LNCAP (cell line): Measurements from ENCODE around the gene GPD1.
A peak's percentile ranks its signal among the peaks of the same experiment; 100 is the strongest.

ENCODE experiments used
- TF ChIP-seq, protein P1 (sequence below): fragments of 450-650 bp; IDR thresholded peaks from 2 replicates; pipeline ENCODE4 v1.5.1; 2017; ENCODE audit warnings: mild to moderate bottlenecking

Gene GPD1

DNA sequence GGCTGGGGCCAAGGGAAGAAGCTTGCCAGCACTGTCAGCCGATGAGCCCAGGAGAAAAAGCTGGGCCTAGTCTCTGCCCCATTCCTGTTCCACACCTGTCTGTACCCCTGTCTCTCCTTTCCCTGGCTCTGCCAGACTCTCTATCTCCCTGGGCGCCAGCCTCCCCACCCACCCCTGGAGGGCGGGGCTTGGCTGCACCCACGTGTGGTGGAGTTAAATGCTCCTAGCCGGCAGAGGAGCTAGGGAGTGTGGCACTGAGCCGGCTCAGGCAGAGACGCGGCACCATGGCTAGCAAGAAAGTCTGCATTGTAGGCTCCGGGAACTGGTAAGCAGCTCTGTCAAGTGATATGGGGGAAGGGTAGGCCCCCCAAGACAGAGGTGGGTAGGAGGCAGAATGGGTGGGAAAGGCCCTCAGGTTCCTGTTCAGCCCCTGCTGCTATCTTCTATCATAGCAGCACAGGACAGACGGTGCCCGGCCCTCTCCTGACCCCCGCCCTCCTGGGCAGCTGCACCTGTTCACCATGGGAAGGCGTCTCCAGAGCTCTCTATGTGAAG lies at the start of gene GPD1:
TSS of gene GPD1 (plus strand) at position 242 of the 555 bp plus-strand sequence. CDS start at position 285, 43 bp downstream.
- TF ChIP-seq, protein P1, sequence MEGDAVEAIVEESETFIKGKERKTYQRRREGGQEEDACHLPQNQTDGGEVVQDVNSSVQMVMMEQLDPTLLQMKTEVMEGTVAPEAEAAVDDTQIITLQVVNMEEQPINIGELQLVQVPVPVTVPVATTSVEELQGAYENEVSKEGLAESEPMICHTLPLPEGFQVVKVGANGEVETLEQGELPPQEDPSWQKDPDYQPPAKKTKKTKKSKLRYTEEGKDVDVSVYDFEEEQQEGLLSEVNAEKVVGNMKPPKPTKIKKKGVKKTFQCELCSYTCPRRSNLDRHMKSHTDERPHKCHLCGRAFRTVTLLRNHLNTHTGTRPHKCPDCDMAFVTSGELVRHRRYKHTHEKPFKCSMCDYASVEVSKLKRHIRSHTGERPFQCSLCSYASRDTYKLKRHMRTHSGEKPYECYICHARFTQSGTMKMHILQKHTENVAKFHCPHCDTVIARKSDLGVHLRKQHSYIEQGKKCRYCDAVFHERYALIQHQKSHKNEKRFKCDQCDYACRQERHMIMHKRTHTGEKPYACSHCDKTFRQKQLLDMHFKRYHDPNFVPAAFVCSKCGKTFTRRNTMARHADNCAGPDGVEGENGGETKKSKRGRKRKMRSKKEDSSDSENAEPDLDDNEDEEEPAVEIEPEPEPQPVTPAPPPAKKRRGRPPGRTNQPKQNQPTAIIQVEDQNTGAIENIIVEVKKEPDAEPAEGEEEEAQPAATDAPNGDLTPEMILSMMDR: no peak

DNA sequence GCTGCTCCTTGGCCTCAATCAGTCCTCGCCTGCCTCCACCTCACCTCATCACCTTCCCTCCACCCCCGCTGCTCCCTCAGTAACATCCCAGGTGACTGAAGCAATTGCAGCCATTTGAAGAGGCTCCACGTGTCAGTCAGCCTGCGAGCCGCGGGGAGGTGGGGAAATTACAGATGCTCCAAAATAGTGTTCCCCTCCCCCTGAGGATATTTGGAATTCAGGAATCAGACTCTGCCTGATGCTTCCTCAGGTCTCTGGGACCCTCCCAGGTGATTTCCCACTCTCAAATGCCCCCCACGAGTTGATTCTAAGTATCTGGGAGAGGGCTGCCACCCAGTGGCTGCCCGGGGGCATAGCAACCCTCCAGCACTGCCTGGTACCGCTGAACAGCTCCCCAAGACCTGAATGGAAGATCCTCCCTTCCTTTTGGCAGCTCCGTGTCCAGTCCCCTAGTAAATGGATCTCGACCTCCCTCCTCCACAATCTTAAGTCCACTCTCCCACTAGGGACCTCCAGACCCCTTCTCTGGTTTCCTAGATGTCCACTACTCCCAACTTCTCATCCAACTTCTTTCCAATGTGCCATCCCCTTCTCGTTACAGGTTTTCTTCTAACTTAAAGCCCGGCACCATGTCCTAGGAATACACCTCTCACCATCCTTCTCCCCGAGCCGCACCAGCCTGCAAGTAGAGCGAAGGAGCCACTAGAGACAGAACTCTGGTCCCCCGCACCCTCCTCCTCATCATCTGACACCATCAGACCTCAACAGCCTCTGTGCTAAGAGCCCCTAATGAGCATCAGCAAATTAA lies 47.8 kb upstream of the GPD1 start:
- TF ChIP-seq, protein P1: peak; percentile 96

DNA sequence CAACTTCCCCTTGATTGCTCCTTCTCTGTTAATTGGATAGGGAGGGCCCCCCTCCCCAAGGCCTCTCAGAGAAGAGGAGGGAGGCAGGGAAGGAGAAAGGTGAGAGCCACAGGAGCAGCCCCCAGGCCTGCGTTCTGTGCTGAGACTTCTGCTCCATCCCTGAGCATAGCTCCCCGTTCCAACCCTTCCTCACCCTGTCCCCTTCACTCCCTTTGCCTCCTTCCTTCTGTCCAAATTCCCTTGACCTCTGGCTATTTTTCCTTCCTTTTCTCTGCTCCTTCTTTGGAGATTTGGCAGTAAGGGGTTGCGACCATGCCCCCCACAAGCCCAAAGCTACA lies 47.2 kb upstream of the GPD1 start:
- TF ChIP-seq, protein P1: no peak

DNA sequence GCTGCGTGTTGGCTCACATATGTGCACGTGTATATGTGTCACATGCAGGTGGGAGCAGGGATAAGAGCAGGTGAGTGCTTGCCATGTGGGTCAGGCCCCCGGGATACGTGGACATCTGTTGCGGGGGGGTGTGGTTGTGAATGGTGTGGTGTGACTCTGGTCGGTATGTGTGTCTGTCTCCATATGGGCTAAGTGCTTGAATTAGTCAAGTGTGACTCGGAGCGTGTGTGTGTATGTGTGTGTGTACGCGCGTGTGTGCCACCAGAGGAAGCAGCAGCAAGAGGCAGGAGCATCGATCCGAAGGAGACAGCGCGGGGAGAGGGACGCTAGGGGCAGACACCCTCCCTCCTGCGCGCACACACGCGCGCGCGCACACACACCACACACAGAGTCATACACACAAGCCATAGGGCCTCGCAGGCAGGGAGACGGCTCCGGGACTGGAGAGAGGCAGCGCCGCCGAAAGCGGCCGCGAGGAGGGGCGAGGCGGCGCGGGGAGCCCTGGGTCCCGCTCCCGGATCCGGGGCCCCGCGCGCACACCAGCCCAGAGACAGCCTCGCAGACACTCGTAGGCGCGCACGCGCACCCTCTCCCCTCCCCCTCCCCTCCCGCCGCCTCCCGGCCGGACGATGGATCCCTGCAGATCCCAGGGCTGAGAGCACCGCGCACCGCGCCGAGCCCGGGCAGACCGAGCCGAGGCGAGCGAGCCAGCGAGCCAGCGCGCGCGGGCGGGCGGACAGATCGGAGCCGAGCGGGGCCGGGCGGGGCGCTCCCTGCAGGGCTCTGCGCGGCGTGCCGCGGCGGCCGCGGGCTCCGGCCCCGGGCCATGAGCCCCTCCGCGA lies 46.6 kb upstream of the GPD1 start, which contains the start of gene ASIC1:
TSS of gene ASIC1 (plus strand) at position 597 of the 842 bp plus-strand sequence. CDS start 1,171 bp downstream, outside the sequence.
- TF ChIP-seq, protein P1: no peak

DNA sequence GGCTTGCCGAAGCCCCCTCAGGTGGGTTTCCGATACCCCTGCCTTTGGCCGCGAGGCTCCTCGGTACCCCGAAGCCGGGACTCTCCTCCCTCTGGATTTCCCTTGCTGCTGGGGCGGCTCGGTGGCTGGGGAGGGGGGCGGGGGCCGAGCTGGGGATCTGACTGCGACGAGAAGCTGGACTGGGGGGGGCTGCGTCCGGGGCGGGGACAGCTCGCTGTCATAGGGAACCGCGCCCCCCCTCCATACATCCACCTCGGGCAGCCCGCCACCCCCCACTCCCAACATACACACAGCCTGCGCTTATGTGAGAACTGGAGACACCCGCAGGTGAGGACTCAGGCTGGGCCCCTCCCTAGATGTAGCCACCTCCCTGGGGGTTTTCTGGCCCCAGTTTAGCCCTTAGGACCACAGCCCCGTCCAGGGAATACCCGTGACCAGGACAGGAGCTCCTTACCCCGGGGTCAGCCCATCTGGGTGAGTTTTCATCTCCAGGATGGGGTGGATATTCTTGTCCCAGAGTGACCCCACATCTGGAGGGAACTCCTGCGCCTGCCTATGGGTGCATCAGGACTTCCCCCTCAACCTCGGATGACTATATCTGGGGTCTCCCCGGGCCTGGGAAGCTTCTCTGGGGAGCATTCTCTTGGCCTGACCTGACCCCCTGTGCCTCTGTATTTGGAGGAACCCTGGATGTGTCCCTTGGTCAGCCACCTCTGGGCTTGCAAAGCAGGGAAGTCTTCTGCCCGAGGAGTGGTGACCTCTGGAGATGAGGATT lies 45.7 kb upstream of the GPD1 start:
- TF ChIP-seq, protein P1: no peak

DNA sequence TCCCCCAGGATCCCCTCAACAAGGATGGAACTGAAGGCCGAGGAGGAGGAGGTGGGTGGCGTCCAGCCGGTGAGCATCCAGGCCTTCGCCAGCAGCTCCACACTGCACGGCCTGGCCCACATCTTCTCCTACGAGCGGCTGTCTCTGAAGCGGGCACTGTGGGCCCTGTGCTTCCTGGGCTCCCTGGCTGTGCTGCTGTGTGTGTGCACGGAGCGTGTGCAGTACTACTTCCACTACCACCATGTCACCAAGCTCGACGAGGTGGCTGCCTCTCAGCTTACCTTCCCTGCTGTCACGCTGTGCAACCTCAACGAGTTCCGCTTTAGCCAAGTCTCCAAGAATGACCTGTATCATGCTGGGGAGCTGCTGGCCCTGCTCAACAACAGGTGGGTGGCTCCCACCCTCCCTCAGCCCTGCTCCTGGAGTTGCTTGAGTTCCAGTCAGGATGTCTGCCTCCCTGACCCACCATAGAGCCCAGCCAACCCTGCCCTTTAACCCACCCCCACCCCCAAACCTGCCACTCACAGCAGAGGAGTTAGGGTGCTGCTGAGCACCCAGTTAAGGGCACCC lies 45.0 kb upstream of the GPD1 start:
- TF ChIP-seq, protein P1: no peak
